GF-D8 (cell line): ENCODE results near the gene DPPA5.
"Not testable (repeated sequence)": the region's sequence is repeated elsewhere in the genome, so short reads cannot be mapped to it uniquely, and the experiment has no call there.

Experiments
- DNase-seq: peaks from one replicate; lab custom pipeline; 2025; lab: John Stamatoyannopoulos, UW

The DPPA5 gene

GRCh38 chr6:73364121-73364520 is 10.0 kb upstream of the DPPA5 start:
- DNase-seq: no peak

GRCh38 chr6:73363537-73363875 is 9.4 kb upstream of the DPPA5 start:
- DNase-seq: no peak

- no peak for DNase-seq
These were observed 8.9 kb upstream of the DPPA5 start for GRCh38 chr6:73362869-73363536.

- DNase-seq: no peak
These were observed 8.3 kb upstream of the DPPA5 start, which contains the start of gene KHDC3L for GRCh38 chr6:73362358-73362757. Gene KHDC3L, plus strand, starts transcription at chr6:73362658. Its CDS starts 72 bp downstream, at chr6:73362730.

GRCh38 chr6:73349311-73349710 is 4.8 kb downstream of the DPPA5 start:
- no peak for DNase-seq

GRCh38 chr6:73348550-73349204 is 5.4 kb downstream of the DPPA5 start:
- no peak for DNase-seq

- no peak for DNase-seq
These were observed 10.9 kb downstream of the DPPA5 start for GRCh38 chr6:73343164-73343563.

GRCh38 chr6:73342174-73342573 is 11.9 kb downstream of the DPPA5 start:
- DNase-seq: no peak

- no peak for DNase-seq
These were observed 12.7 kb downstream of the DPPA5 start for GRCh38 chr6:73341335-73341734.

GRCh38 chr6:73340048-73340447 is 14.0 kb downstream of the DPPA5 start:
- no peak for DNase-seq

GRCh38 chr6:73339340-73339739 is 14.7 kb downstream of the DPPA5 start:
- DNase-seq: no peak

- no peak for DNase-seq
These were observed 24.9 kb downstream of the DPPA5 start for GRCh38 chr6:73329201-73329600.

- DNase-seq: no peak
These were observed 25.3 kb downstream of the DPPA5 start for GRCh38 chr6:73328790-73329189.

GRCh38 chr6:73325656-73326055 is 28.4 kb downstream of the DPPA5 start:
- DNase-seq: no peak

GRCh38 chr6:73323323-73323722 is 30.8 kb downstream of the DPPA5 start:
- DNase-seq: no peak

GRCh38 chr6:73314577-73315492 is 39.2 kb downstream of the DPPA5 start:
- no peak for DNase-seq

GRCh38 chr6:73310503-73310845 is 43.6 kb downstream of the DPPA5 start:
- not testable (repeated sequence) for DNase-seq

GRCh38 chr6:73309785-73310502 is 44.1 kb downstream of the DPPA5 start:
- DNase-seq: no peak

- DNase-seq: no peak
These were observed 44.6 kb downstream of the DPPA5 start for GRCh38 chr6:73309535-73309784.

GRCh38 chr6:73308712-73309534 is 45.2 kb downstream of the DPPA5 start:
- no peak for DNase-seq

GRCh38 chr6:73303773-73304172 is 50.3 kb downstream of the DPPA5 start:
- not testable (repeated sequence) for DNase-seq
